H9 (cell line): Measurements from ENCODE around the gene GTF2H4. TPM values are rescaled to one million over a fixed set of nuclear protein-coding genes. Genes with fewer than 3 reads are reported as not detected.
A peak's percentile ranks its signal among the peaks of the same experiment; 100 is the strongest.
"Not testable (repeated sequence)": the region's sequence is repeated elsewhere in the genome, so short reads cannot be mapped to it uniquely, and the experiment has no call there.

Source experiments
- DNase-seq: peaks from one replicate; pipeline ENCODE4 v3.0.0-alpha.2; 2017
- H2AFZ ChIP-seq: one replicate; pipeline ENCODE4 v1.6.1; 2013; ENCODE audit warnings: mild to moderate bottlenecking, low read length, control low read depth, moderate library complexity
- H2AK5ac ChIP-seq: 2 replicates; pipeline ENCODE4 v1.6.1; 2013; ENCODE audit warnings: low read length, control low read depth, mixed read lengths; ENCODE audit not compliant: insufficient read length
- H2BK120ac ChIP-seq: one replicate; pipeline ENCODE4 v1.6.1; 2013; ENCODE audit warnings: low read depth, mild to moderate bottlenecking, low read length, control low read depth, inconsistent platforms; ENCODE audit not compliant: poor library complexity, severe bottlenecking
- H2BK12ac ChIP-seq: 2 replicates; pipeline ENCODE4 v1.6.1; 2013; ENCODE audit warnings: low read length, control low read depth, mixed read lengths, low read depth; ENCODE audit not compliant: insufficient read length
- H2BK15ac ChIP-seq: 2 replicates; pipeline ENCODE4 v1.6.1; 2013; ENCODE audit warnings: low read depth, low read length, control low read depth
- H2BK20ac ChIP-seq: one replicate; pipeline ENCODE4 v1.6.1; 2013; ENCODE audit warnings: low read depth, mild to moderate bottlenecking, low read length, control low read depth, inconsistent platforms; ENCODE audit not compliant: poor library complexity, severe bottlenecking
- H2BK5ac ChIP-seq: 2 replicates; pipeline ENCODE4 v1.6.1; 2013; ENCODE audit warnings: low read length, control low read depth, mixed read lengths; ENCODE audit not compliant: insufficient read length
- H3K14ac ChIP-seq: 2 replicates; pipeline ENCODE4 v1.6.1; 2013; ENCODE audit warnings: low read length, control low read depth; ENCODE audit not compliant: insufficient read depth
- H3K18ac ChIP-seq: 2 replicates; pipeline ENCODE4 v1.6.1; 2013; ENCODE audit warnings: low read depth, mild to moderate bottlenecking, mixed read lengths, low read length, control low read depth; ENCODE audit not compliant: insufficient read length
- H3K23ac ChIP-seq: 2 replicates; pipeline ENCODE4 v1.6.1; 2013; ENCODE audit warnings: low read length, control low read depth, mixed read lengths, low read depth; ENCODE audit not compliant: insufficient read length
- H3K23me2 ChIP-seq: 2 replicates; pipeline ENCODE4 v1.6.1; 2013; ENCODE audit warnings: low read depth, mild to moderate bottlenecking, mixed read lengths, low read length, control low read depth; ENCODE audit not compliant: insufficient read length, poor library complexity, severe bottlenecking
- H3K27ac ChIP-seq: 2 replicates; pipeline ENCODE4 v1.5.1; 2013; ENCODE audit warnings: low read length, control low read depth, mixed read lengths, low read depth; ENCODE audit not compliant: insufficient read length
- H3K27me3 ChIP-seq: 2 replicates; pipeline ENCODE4 v1.6.1; 2013; ENCODE audit warnings: low read length, control low read depth, inconsistent platforms; ENCODE audit not compliant: insufficient read depth
- H3K4ac ChIP-seq: 2 replicates; pipeline ENCODE4 v1.6.1; 2013; ENCODE audit warnings: low read depth, mild to moderate bottlenecking, control low read depth, inconsistent platforms, low read length, moderate library complexity
- H3K4me1 ChIP-seq: 2 replicates; pipeline ENCODE4 v1.6.1; 2013; ENCODE audit warnings: low read length, control low read depth, inconsistent platforms; ENCODE audit not compliant: insufficient read depth
- H3K4me2 ChIP-seq: 2 replicates; pipeline ENCODE4 v1.6.1; 2013; ENCODE audit warnings: low read length, control low read depth, mixed read lengths; ENCODE audit not compliant: insufficient read length, insufficient read depth
- H3K56ac ChIP-seq: 2 replicates; pipeline ENCODE4 v1.6.1; 2013; ENCODE audit warnings: low read depth, mild to moderate bottlenecking, mixed read lengths, low read length, control low read depth; ENCODE audit not compliant: insufficient read length
- H3K79me1 ChIP-seq: 2 replicates; pipeline ENCODE4 v1.6.1; 2013; ENCODE audit warnings: low read depth, mild to moderate bottlenecking, moderate library complexity, low read length, control low read depth, inconsistent platforms; ENCODE audit not compliant: insufficient read depth, poor library complexity, severe bottlenecking
- H3K79me2 ChIP-seq: 2 replicates; pipeline ENCODE4 v1.6.1; 2013; ENCODE audit warnings: low read length, control low read depth, inconsistent platforms; ENCODE audit not compliant: insufficient read depth
- H3K9ac ChIP-seq: 2 replicates; pipeline ENCODE4 v1.6.1; 2013; ENCODE audit warnings: low read length, control low read depth, mixed read lengths; ENCODE audit not compliant: insufficient read length; ENCODE audit errors: extremely low read depth
- H3K9me3 ChIP-seq: one replicate; pipeline ENCODE4 v1.6.1; 2013; ENCODE audit warnings: low read depth, low read length, inconsistent platforms; ENCODE audit not compliant: control insufficient read depth
- H3T11ph ChIP-seq: one replicate; pipeline ENCODE4 v1.6.1; 2013; ENCODE audit warnings: mild to moderate bottlenecking, low read length, control low read depth, inconsistent platforms
- H4K20me1 ChIP-seq: one replicate; pipeline ENCODE4 v1.6.1; 2013; ENCODE audit not compliant: control insufficient read depth, insufficient read length, insufficient read depth
- H4K5ac ChIP-seq: 2 replicates; pipeline ENCODE4 v1.6.1; 2013; ENCODE audit warnings: low read depth, mild to moderate bottlenecking, mixed read lengths, low read length, control low read depth; ENCODE audit not compliant: insufficient read length
- H4K8ac ChIP-seq: replicated peaks from 2 replicates; pipeline ENCODE4 v1.6.1; 2013; ENCODE audit warnings: low read length, control low read depth, mixed read lengths, low read depth; ENCODE audit not compliant: insufficient read length
- H4K91ac ChIP-seq: 2 replicates; pipeline ENCODE4 v1.6.1; 2013; ENCODE audit warnings: low read depth, mild to moderate bottlenecking, moderate library complexity, mixed read lengths, low read length, control low read depth; ENCODE audit not compliant: insufficient read length
- H3K27ac Mint-ChIP-seq, 3 experiments: 2 replicates in 2 of 3; 3 replicates in 1 of 3; pipeline ENCODE4 v1.8.0; 2020 to 2021; ENCODE audit warnings: mixed read lengths in 3 of 3, mild to moderate bottlenecking in 1 of 3, moderate library complexity in 1 of 3
- H3K27me3 Mint-ChIP-seq: 2 replicates; pipeline ENCODE4 v1.8.0; 2021; ENCODE audit warnings: low read depth, mild to moderate bottlenecking, moderate library complexity, mixed read lengths
- H3K36me3 Mint-ChIP-seq, 3 experiments: 2 replicates in 2 of 3; 3 replicates in 1 of 3; pipeline ENCODE4 v1.8.0; 2020 to 2021; ENCODE audit warnings: low read depth in 3 of 3, mixed read lengths in 3 of 3; ENCODE audit not compliant: insufficient read depth in 1 of 3
- H3K4me1 Mint-ChIP-seq, 2 experiments: 2 replicates each; pipeline ENCODE4 v1.8.0; 2020; ENCODE audit warnings: mixed read lengths in 2 of 2
- H3K4me3 Mint-ChIP-seq, 2 experiments: 2 replicates in 1 of 2; 3 replicates in 1 of 2; pipeline ENCODE4 v1.8.0; 2020 to 2021; ENCODE audit warnings: mild to moderate bottlenecking in 2 of 2, mixed read lengths in 2 of 2, moderate library complexity in 1 of 2
- H3K9me3 Mint-ChIP-seq, 2 experiments: 2 replicates in 1 of 2; 3 replicates in 1 of 2; pipeline ENCODE4 v1.8.0; 2020; ENCODE audit warnings: mild to moderate bottlenecking in 2 of 2, mixed read lengths in 2 of 2, moderate library complexity in 1 of 2
- CTCF ChIP-seq: fragments of 200-600 bp; sonication (generic); conservative IDR thresholded peaks from 3 replicates; pipeline ENCODE4 v1.8.0; 2021; ENCODE audit warnings: antibody characterized with exemption, mild to moderate bottlenecking
- WGBS: extraction: QIAGEN DNeasy Blood & Tissue Kit; methylation state at CpG from one replicate; pipeline ENCODE4 v1.1.7; 2013; ENCODE audit warnings: missing lambda C conversion rate, low lambda C conversion rate, mixed read lengths; ENCODE audit not compliant: insufficient read length; ENCODE audit errors: extremely low coverage; 5-methylcytosine and 5-hydroxymethylcytosine counted together
- total RNA-seq: library from RNA; stranded (reverse); gene quantifications from 2 replicates; pipeline ENCODE4 v1.2.1, GENCODE V29; 2021

GTF2H4 gene
- total RNA-seq, 1 experiment from 2014 or later = 60.8 TPM

GRCh38 chr6:30908700-30909099, 693 bp downstream of the GTF2H4 start:
- H3K23ac ChIP-seq = no peak overlapping the region
- Mint-ChIP-seq H3K36me3 (peaks cover 26 to 45% (median 45%) of the 10 kb centered on the region in 3 experiments), H3K4me1 (peaks cover 22 to 30% of the 10 kb centered on the region in 2 experiments), H3K9me3 (no peaks in the 10 kb centered on the region), H3K27me3 (no peaks in the 10 kb centered on the region; the same call in 1 of the 2 replicates), H3K4me3 (peak overlapping the region; percentile 99 to 100), H3K27ac (peak overlapping the region in 1 of 3 experiments; percentile 5; a peak in 1 of 7 replicates)
- H3K9ac ChIP-seq = peak overlapping the region; percentile 95
- H2BK20ac ChIP-seq = no peak overlapping the region
- H3K56ac ChIP-seq = no peak overlapping the region
- no peak overlapping the region for H3K4ac ChIP-seq
- H2AK5ac ChIP-seq = no peak overlapping the region
- H3K27me3 ChIP-seq = no peaks in the 10 kb centered on the region
- TF ChIP-seq CTCF = no peak
- H3K4me2 ChIP-seq = peak overlapping the region; percentile 100
- H3K79me1 ChIP-seq = no peaks in the 10 kb centered on the region
- no peak overlapping the region for H2AFZ ChIP-seq
- H3K9me3 ChIP-seq = no peaks in the 10 kb centered on the region
- peaks cover 2% of the 10 kb centered on the region; the same call in 1 of the 2 replicates for H3K79me2 ChIP-seq
- no peak overlapping the region for H3K27ac ChIP-seq
- no peak overlapping the region for H4K8ac ChIP-seq
- no peak overlapping the region for H3K14ac ChIP-seq
- no CpG with 5 or more reads among the region's 2 CpGs for WGBS
- DNase-seq = no peak
- H2BK12ac ChIP-seq = no peak overlapping the region
- no peak overlapping the region for H4K5ac ChIP-seq
- H3K23me2 ChIP-seq = peaks cover 9% of the 10 kb centered on the region
- H3K4me1 ChIP-seq = peaks cover 4% of the 10 kb centered on the region; the same call in 1 of the 2 replicates
- no peak overlapping the region for H3K18ac ChIP-seq
- H3T11ph ChIP-seq = no peak overlapping the region
- no peak overlapping the region for H2BK15ac ChIP-seq
- no peak overlapping the region for H4K91ac ChIP-seq
- H2BK5ac ChIP-seq = no peak overlapping the region
- H2BK120ac ChIP-seq = no peak overlapping the region
- H4K20me1 ChIP-seq = no peaks in the 10 kb centered on the region

GRCh38 chr6:30910473-30910872, 2.5 kb downstream of the GTF2H4 start:
- H2BK20ac ChIP-seq, H2BK15ac ChIP-seq, H3T11ph ChIP-seq, H3K9ac ChIP-seq, H3K79me2 ChIP-seq, H4K5ac ChIP-seq, H3K18ac ChIP-seq, H4K91ac ChIP-seq, H3K56ac ChIP-seq, H3K4me2 ChIP-seq, H2AFZ ChIP-seq, H2BK120ac ChIP-seq, H3K27me3 Mint-ChIP-seq, H3K14ac ChIP-seq, H3K79me1 ChIP-seq, H3K9me3 Mint-ChIP-seq, H2AK5ac ChIP-seq, H3K27ac Mint-ChIP-seq, H3K9me3 ChIP-seq, H3K27ac ChIP-seq, H3K27me3 ChIP-seq, DNase-seq, H3K4me1 ChIP-seq, H4K20me1 ChIP-seq, H3K4ac ChIP-seq, H3K23ac ChIP-seq, H2BK5ac ChIP-seq, H4K8ac ChIP-seq, H2BK12ac ChIP-seq: not testable (repeated sequence)
- peak overlapping the region in 1 of 2 experiments; percentile 19; a peak in 2 of 5 replicates for H3K4me3 Mint-ChIP-seq
- peaks cover 32 to 42% of the 10 kb centered on the region in 2 experiments for H3K4me1 Mint-ChIP-seq
- H3K23me2 ChIP-seq = peaks cover 17% of the 10 kb centered on the region
- H3K36me3 Mint-ChIP-seq = peaks cover 26 to 47% (median 45%) of the 10 kb centered on the region in 3 experiments
- no CpG with 5 or more reads among the region's 12 CpGs for WGBS
